Activated CD4-positive, CD25-positive, alpha-beta regulatory T cell treated with anti-CD3 and anti-CD28 coated beads, Interleukin-2, amount 50 U/mL, for 72 hours (primary cell): ENCODE measurements around the gene ATXN7.
A peak's percentile ranks its signal among the peaks of the same experiment; 100 is the strongest.

Source experiments
- DNase-seq: peaks from one replicate; pipeline ENCODE4 v3.0.0; 2021

Gene ATXN7

DNA sequence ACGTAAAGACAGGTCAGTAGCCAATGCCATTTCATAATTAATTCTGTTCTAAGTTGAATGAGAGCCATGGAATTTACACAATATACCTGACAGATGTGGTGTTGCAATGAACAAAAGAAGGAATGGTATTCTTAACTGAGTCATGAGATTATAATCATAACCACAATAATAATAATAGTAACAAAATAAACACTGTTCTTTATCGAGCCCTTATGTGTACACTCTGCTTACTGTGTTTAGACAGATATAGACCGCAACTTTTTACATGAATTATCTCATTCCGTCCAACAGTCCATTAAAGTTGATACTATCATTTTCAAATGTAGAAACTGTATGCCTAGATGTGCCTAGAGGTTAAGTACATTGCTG lies 76.7 kb downstream of the ATXN7 start:
- DNase-seq, result no peak

DNA sequence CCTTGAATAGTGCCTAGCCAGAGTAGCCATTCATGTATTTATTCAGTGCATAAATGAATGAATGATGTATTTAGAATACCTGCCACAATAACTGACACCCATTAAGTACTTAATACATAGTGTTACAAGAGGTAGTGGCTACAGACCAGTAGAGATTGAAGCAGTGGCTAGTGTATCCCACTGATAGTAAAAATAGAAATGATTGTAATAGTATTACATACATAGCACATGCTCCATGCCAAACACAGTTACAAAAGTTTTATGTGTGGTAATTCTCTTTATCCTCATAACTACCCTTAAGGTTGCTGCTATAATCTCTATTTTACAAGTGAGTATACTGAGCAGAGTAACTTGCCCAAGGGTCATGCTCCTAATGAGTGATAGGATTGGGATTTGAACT lies 78.9 kb downstream of the ATXN7 start:
- DNase-seq, result no peak

GRCh38 chr3:63943678-63944077 lies 80.0 kb downstream of the ATXN7 start:
- DNase-seq, result no peak

GRCh38 chr3:63945558-63946096 lies 82.0 kb downstream of the ATXN7 start:
- no peak for DNase-seq

DNA sequence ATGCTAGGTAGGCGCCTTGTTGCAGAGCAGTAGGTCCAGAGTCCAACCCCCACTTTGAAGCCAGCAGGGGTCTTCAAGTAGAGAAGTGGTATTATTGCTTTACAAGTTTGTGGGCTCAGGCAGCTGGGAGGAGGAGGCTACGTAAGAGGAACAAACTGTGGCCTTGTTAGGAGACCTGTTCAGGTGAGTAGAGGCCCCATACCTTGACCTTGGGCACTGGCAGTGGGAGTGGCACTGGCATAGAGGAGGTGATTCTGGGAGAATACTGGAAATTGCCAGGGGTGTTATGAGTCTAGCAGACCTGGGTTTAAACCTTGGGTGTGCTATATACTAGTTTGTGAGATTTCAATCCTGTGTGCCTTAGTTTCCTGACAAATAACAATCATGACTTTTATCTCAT lies 83.1 kb downstream of the ATXN7 start:
- no peak for DNase-seq

- DNase-seq, result no peak
These were observed 83.9 kb downstream of the ATXN7 start for GRCh38 chr3:63947594-63947993.

DNA sequence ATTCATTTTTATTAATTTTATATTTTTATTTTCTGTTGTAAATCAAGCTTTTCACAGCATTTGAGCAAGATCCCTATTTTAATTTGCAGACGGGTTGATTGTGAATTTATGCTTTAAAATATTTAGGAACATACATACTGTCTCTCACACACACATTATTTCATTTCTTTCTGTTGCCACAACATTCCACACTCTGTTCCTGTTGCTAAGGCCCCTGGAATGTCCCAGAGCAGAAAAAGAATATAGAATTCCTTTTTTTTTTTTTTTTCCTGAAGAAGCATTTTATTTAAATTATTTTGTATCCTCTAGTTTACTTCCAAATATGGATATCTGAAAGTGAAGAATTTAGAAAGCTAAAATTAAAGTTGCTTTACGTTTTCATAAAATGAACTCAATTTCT lies 85.3 kb downstream of the ATXN7 start:
- DNase-seq, result no peak

DNA sequence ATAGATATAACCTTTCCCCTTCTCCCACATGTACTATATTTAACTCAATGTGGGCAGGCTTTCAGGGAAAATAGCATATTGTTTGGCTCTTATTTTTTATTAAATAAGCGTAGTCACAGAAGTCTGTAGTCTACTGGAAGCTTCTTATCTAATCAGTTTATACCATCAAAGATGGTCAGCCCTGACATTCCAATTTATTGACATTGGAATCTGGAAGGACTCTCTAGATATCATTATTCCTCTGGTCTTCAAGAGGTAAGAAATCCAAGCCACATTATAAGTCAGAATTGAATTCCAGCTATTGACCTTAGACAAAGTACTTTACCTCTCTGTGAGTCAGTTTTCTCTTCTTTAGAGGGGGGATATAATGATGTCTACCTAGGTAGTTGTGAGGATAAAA lies 87.0 kb downstream of the ATXN7 start:
- no peak for DNase-seq

DNA sequence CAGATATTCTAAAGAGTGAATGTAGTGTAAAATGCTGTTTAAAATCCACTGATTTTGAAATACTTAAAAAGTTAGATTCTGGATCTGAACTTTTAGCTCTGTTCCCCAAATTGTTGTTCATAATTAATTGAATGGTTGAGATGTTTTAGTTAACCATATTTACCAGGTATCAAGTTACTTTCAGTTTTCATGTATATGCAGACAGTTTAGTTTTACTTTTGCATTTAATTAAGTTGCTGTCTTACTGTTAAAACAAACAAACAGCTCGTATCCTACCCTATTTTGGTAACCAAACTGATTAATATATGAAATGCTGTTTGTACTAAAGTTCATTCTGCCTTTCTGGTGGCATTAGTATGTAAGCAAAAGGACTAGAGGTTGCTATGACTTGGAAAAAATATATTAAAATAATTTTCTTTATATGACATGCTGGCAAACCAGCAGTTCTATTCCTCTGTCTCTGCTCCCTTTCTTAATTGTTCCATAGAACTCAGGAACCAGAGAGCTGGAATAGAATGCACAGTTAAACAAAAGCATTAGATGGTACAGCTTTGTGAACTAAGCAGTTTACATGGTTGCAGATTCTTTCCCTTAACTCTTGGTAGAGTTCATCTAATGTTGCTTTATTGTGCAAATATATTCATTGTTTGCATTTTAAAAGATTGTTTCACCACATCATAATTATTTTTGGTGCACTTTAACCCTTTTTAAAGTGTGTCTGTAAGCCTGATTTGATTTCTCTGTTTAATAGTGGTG lies 88.0 kb downstream of the ATXN7 start:
- no peak for DNase-seq

DNA sequence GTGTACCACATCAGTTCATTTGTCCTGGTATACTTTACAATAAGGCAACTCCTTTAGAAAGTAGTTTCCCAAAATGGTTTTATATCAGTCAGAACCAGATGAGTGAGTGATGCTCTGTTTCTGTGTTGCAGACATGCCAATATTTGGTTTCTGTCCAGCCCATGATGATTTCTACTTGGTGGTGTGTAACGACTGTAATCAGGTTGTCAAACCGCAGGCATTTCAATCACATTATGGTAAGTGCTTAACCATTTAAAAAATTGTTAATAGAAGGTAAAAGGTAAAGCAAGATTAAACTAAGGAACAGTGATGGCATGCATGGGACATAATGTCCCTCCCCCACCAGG lies 88.6 kb downstream of the ATXN7 start:
- no peak for DNase-seq

DNA sequence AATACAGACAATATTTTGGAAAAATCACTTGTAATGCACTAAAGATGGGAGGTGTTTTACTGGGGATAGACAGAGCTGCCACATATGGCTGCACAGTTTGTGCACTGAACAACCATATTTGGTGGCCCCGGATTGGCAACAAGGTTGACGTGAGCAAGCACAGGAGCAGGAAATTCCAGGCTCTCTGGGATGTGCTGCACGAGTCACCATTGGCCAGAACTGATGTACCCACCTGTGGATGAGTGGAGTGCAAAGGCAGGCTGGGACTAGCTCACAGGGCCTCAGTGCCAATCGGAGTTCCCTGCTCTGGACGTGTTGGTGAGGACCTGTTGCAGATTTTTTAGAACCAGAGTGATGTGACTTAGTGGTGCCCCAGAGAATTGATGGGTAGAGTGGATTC lies 90.5 kb downstream of the ATXN7 start:
- no peak for DNase-seq

- no peak for DNase-seq
These were observed 91.5 kb downstream of the ATXN7 start for GRCh38 chr3:63955036-63955650.

DNA sequence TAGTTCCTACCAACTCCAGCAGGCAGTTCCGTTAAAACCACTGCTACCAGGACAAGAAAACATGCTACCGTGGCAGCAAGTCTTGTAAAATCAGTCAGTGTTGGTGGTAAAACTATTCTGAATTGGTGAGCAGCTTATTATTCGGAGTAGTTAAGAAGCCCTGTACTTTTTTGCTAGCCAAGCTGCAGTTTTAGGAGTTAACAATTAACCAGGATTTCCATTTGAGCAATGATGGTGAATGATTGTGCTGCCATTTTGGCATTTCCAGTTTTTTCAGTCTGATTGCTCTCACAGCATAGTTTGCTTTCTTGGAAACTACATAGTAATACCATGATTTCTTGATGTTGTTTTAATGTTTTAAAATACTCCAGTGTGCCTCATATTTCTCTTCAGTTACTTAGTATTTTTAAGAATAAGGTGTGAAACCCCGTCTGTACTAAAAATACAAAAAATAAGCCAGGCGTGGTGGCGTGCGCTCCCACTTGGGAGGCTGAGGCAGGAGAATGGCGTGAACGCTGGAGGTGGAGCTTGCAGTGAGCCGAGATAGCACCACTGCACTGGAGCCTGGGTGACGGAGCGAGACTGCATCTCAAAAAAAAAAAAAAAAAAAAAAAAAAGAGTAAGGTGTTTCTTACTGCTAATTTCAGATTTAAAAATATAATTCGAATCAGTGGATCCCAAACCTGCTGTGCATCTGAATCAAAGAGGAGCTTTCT lies 92.3 kb downstream of the ATXN7 start:
- DNase-seq, result no peak

DNA sequence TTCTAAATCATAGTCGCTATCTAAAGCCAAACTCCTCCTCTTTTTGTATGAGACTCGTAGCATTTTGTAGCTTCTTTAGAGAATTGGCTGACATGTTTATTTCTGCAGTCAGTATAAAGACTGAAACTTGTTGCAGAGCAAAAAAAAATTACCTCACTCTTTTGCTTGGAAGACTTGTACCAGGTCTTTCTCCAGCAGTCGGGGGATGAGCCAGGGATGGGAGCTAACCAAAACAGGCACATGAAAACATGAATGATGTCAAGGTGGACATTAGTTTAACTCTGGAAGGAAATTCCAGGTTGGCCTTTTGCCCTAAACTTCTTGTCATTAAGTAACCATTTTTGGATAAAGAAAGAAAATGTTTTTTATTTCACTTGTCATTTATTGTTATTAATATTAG lies 95.5 kb downstream of the ATXN7 start:
- no peak for DNase-seq

DNA sequence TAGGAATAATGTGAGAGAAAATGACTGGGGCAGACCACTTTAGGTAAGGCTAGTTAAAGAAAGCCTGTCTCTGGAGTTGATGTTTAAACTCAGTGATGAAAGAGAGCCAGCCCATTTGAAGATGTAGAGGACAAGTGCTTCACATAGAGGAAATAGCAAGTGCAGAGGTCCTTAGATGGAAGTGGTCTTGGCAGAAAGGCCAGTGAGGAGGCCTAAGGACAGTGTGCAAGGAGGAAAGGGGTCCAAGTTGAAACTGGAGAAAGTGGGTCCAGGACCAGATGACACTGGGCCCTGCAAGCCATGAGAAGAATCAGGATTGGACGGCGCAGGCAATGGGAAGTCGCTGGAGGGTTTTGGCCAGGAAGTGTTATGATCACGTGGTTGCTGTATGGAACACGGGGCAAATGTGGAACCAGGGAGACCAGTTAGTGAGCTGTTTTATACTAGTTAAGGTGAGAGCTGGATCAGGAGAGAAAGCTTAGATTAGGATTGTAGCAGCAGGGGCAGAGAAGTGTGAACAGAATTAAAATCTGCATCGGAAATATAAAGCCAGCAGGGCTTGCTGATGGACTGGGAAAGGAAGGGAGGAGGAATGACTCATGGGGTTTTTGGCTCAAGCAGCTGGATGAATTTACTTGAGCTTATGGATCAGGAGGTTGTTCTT lies 96.5 kb downstream of the ATXN7 start:
- DNase-seq, result no peak

- DNase-seq, result no peak
These were observed 98.2 kb downstream of the ATXN7 start for GRCh38 chr3:63961891-63962290.

DNA sequence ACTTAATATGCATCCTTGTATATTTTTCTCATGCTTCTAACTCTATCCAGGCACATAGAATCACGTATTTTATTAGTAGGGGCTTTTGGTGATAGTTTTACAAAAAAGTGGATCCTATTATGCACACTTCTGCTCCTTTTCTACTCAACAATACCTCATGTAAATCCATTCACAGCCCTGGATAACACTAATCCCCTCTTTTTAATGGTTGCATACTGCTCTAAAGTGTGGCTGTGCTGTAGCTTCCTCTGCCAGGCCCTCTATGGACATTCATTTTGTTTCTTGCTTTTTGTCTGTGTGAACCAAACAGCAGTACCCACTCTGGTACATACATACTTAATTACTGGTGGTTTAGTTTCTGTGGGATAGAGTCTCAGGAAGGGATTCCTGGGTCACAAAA lies 99.8 kb downstream of the ATXN7 start:
- DNase-seq, result no peak

DNA sequence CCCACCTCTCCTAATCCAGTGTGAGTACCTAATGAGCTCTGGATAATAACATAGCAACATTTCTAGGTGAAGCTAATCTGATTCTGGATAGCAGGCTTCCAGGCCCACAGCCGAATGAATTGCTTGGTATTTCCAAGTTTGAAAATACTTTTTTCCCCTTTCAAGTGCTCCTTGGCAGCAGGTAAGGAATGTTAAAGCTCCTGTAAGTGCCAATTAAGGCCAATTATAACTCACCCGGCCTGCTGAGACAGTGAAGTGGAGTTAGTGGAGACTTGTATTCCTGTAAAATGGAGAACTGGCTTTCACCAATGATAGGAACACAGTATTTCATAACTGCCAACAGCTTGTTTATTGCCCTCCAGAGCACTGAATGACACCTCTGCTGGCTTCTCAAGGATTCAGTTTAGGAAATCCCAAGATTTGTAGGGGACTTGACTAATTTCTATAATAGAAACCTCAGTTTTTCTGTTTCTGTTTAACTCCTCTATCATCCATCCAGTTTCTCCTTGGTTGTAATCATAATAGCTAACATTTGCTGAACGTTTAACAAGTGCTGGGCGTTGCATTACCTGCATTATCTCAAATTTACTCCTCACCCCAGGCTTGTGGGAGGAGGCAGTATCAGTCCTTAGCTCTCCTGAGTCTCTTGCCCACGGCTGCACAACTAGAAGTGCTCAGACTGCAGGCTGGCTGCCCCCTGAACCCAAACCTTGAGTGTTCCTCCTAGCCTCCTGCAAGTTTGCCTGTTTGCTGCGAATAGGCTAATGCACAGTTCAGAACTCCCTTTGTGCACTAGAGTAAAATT lies 101.2 kb downstream of the ATXN7 start:
- DNase-seq, result no peak

GRCh38 chr3:63966007-63966406 lies 102.3 kb downstream of the ATXN7 start:
- no peak for DNase-seq

DNA sequence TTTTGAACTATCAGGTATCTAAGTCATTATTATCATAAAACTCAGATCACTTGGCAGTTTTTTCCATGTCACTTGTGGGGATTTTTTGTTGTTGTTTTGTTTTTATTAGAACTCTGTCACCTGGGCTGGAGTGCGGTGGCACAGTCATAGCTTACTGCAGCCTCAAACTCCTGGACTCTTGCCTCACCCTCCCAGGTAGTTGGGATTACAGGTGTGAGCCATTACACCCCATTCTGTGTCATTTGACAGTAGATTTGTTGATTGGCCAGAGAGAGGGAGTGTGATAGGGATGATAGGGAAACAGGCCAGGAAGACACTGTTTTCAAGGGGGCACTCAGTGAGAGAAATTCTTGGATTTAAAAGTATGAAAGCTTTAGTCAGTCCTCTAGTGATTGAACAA lies 103.2 kb downstream of the ATXN7 start:
- DNase-seq, result no peak

DNA sequence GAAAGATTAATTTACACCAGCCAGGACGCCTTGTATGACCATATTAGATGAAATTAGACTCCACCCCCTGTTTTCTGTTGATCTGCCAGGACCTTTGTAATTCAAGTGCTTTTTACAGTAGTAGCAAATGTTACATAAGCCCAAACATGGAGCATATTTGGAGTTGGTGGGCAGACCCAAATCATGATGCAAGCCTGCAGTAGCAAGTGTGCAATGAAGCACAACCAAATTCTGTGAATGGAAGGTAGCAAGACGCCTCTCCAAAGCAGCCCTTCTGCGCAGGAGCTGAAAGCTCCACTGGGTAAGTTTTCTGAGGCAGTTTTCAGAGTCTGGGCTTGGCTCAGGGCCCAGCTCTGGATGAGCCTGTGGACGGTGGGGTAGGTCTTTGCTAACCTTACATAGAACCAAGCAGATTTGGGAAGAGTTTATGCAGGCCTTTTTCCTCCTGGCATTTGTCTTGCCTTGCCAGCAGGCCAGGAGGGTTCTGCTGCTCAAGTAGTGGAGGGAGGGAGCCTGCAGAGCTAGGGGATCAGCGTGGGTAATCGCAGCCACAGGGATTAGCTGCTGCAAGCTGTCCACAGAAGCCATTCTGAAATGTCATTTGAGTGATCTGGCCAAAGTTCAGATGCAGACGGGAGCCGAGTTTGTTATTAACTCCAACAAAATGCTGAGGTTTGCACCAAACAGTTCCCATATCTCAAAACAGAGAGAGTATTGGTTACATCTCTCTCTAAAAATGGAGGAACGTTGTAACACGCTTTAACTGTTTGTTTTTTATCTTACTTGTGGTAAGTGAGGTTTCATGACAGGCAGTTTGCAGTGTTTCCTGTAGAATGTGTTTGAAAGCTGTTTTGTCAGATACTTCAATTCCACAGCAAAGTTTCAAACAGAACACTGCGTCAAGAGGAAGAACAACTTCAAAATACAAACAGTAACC lies 104.3 kb downstream of the ATXN7 start:
- DNase-seq, result peak; percentile 40
